ENCODE results near the gene RXYLT1.

DNA sequence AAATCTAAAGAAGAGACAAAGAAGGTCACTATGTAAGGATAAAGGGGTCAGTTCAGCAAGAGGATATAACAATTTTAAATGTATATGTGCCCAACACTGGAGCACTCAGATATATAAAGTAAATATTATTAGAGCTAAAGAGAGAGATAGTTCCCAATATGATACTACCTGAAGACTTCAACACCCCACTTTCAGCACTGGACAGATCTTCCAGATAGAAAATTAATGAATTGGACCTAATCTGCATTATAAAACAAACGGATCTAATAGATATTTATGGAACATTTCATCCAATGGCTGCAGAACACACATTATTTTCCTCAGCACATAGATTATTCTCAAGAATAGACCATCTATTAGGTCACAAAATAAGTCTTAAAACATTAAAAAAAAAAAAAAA, 40.7 kb downstream of the RXYLT1 start:
- TF ChIP-seq, protein P1, sequence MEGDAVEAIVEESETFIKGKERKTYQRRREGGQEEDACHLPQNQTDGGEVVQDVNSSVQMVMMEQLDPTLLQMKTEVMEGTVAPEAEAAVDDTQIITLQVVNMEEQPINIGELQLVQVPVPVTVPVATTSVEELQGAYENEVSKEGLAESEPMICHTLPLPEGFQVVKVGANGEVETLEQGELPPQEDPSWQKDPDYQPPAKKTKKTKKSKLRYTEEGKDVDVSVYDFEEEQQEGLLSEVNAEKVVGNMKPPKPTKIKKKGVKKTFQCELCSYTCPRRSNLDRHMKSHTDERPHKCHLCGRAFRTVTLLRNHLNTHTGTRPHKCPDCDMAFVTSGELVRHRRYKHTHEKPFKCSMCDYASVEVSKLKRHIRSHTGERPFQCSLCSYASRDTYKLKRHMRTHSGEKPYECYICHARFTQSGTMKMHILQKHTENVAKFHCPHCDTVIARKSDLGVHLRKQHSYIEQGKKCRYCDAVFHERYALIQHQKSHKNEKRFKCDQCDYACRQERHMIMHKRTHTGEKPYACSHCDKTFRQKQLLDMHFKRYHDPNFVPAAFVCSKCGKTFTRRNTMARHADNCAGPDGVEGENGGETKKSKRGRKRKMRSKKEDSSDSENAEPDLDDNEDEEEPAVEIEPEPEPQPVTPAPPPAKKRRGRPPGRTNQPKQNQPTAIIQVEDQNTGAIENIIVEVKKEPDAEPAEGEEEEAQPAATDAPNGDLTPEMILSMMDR (IDR thresholded peaks at IDR 0.05): no peak
- no peak for TF ChIP-seq ZNF232 (CRISPR knock-in tag; IDR thresholded peaks at IDR 0.05)
- no peak for TF ChIP-seq ZNF263 (CRISPR knock-in tag; IDR thresholded peaks at IDR 0.05; ENCODE audit: low read depth)
- TF ChIP-seq, protein P2, sequence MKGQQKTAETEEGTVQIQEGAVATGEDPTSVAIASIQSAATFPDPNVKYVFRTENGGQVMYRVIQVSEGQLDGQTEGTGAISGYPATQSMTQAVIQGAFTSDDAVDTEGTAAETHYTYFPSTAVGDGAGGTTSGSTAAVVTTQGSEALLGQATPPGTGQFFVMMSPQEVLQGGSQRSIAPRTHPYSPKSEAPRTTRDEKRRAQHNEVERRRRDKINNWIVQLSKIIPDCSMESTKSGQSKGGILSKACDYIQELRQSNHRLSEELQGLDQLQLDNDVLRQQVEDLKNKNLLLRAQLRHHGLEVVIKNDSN (CRISPR knock-in tag; IDR thresholded peaks at IDR 0.05): no peak
- TF ChIP-seq, protein P3, sequence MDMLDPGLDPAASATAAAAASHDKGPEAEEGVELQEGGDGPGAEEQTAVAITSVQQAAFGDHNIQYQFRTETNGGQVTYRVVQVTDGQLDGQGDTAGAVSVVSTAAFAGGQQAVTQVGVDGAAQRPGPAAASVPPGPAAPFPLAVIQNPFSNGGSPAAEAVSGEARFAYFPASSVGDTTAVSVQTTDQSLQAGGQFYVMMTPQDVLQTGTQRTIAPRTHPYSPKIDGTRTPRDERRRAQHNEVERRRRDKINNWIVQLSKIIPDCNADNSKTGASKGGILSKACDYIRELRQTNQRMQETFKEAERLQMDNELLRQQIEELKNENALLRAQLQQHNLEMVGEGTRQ (CRISPR knock-in tag; IDR thresholded peaks at IDR 0.05): no peak
- TF ChIP-seq NFYB (CRISPR knock-in tag; conservative IDR thresholded peaks at IDR 0.05; ENCODE audit: low read depth): no peak
- TF ChIP-seq TP53 (CRISPR knock-in tag; IDR thresholded peaks at IDR 0.05): no peak
- TF ChIP-seq, protein P4, sequence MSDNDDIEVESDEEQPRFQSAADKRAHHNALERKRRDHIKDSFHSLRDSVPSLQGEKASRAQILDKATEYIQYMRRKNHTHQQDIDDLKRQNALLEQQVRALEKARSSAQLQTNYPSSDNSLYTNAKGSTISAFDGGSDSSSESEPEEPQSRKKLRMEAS (CRISPR knock-in tag; IDR thresholded peaks at IDR 0.05): no peak
- no peak for TF ChIP-seq NR2C2 (CRISPR knock-in tag; IDR thresholded peaks at IDR 0.05)
- TF ChIP-seq, protein P5, sequence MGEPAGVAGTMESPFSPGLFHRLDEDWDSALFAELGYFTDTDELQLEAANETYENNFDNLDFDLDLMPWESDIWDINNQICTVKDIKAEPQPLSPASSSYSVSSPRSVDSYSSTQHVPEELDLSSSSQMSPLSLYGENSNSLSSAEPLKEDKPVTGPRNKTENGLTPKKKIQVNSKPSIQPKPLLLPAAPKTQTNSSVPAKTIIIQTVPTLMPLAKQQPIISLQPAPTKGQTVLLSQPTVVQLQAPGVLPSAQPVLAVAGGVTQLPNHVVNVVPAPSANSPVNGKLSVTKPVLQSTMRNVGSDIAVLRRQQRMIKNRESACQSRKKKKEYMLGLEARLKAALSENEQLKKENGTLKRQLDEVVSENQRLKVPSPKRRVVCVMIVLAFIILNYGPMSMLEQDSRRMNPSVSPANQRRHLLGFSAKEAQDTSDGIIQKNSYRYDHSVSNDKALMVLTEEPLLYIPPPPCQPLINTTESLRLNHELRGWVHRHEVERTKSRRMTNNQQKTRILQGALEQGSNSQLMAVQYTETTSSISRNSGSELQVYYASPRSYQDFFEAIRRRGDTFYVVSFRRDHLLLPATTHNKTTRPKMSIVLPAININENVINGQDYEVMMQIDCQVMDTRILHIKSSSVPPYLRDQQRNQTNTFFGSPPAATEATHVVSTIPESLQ (CRISPR knock-in tag; IDR thresholded peaks at IDR 0.05): no peak
- no peak for TF ChIP-seq KAT7 (CRISPR knock-in tag; IDR thresholded peaks at IDR 0.05; ENCODE audit: borderline replicate concordance)
